ENCODE measurements around the gene THY1.

DNA sequence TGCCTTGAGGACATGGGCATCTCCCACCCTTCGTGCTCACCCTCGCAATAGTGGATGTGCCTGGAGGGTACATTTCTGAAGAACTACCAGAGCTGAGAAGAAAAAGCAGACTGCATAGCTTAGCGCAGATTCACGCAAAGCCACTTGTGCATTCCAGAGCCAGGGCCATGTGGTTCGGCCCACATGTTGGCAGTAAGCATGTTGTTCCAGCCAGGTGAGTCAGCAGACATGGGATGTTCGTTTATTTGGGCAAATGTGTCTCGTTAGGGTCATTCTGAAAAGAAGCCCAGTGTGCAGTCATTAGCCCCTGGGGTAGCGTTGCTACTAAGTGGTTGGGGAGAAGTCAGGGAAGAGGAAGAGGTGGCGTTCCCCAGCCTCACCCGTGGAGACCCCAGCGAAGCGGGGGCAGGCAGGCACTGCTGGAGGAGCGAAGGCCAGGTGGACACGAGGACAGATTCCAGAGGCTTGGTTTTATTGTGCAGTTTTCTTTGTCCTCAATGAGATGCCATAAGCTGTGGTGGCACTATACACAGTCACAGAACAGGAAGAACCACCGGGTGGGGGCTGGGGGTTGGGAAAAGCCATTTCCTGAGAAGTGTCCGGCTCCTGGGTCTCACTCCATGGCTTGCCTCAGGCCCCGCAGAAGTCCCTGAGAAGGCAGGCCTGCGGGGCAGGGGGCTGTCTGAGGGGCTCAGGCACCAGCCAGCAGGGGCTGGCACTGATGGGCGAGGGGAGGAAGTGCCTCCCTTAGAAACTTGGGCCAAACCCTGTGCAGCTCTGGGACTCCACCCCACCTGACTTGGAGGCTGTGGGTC is 5.0 kb downstream of the THY1 start:
- TF ChIP-seq, protein P1, sequence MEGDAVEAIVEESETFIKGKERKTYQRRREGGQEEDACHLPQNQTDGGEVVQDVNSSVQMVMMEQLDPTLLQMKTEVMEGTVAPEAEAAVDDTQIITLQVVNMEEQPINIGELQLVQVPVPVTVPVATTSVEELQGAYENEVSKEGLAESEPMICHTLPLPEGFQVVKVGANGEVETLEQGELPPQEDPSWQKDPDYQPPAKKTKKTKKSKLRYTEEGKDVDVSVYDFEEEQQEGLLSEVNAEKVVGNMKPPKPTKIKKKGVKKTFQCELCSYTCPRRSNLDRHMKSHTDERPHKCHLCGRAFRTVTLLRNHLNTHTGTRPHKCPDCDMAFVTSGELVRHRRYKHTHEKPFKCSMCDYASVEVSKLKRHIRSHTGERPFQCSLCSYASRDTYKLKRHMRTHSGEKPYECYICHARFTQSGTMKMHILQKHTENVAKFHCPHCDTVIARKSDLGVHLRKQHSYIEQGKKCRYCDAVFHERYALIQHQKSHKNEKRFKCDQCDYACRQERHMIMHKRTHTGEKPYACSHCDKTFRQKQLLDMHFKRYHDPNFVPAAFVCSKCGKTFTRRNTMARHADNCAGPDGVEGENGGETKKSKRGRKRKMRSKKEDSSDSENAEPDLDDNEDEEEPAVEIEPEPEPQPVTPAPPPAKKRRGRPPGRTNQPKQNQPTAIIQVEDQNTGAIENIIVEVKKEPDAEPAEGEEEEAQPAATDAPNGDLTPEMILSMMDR (IDR thresholded peaks at IDR 0.05), result no peak
- TF ChIP-seq POLR2A (IDR thresholded peaks at IDR 0.05; ENCODE audit: low read depth), result no peak
- TF ChIP-seq POLR2AphosphoS5 (IDR thresholded peaks at IDR 0.05), result peak in 1 of 2 donors; percentile 38
- no peak for TF ChIP-seq EP300 (IDR thresholded peaks at IDR 0.05)

All from esophagus muscularis mucosa (tissue), 4 donors.